Epithelial cell of proximal tubule (primary cell): Measurements from ENCODE around the gene ME1. TPM values are rescaled to one million over a fixed set of nuclear protein-coding genes. Genes with fewer than 3 reads are reported as not detected.

Source experiments
- DNase-seq: peaks from one replicate; pipeline ENCODE4 v3.0.0-alpha.2; 2011; ENCODE audit warnings: low read depth
- H3K4me3 ChIP-seq: 2 replicates; pipeline ENCODE4 v1.5.1; 2011; ENCODE audit warnings: low read depth, mild to moderate bottlenecking, low read length
- CTCF ChIP-seq: conservative IDR thresholded peaks from 2 replicates; pipeline ENCODE4 v1.5.1; 2012; ENCODE audit warnings: low read depth, mild to moderate bottlenecking, low read length
- total RNA-seq: library from RNA; depleted of rRNA; stranded (reverse); fragments of >200 nt; gene quantifications from 2 replicates; pipeline ENCODE4 v1.2.3, GENCODE V29; 2015

The ME1 gene
- total RNA-seq, 1 donor from 2014 or later = 13.3 TPM

GRCh38 chr6:83432636-83433035 is 1.8 kb upstream of the ME1 start:
- DNase-seq = no peak
- no peak overlapping the region for H3K4me3 ChIP-seq

GRCh38 chr6:83431545-83432155 is 799 bp upstream of the ME1 start:
- peak overlapping the region; percentile 91 for H3K4me3 ChIP-seq
- DNase-seq = no peak
- no peak for TF ChIP-seq CTCF

More at GRCh38 chr6:83432636-83433035, 1.8 kb upstream of the ME1 start:
- TF ChIP-seq CTCF = no peak

GRCh38 chr6:83429857-83430610 is 817 bp downstream of the ME1 start:
- DNase-seq = no peak
- peak overlapping the region; percentile 91 for H3K4me3 ChIP-seq
- TF ChIP-seq CTCF = no peak

GRCh38 chr6:83429269-83429668 is 1.6 kb downstream of the ME1 start:
- no peak overlapping the region for H3K4me3 ChIP-seq
- DNase-seq = no peak

GRCh38 chr6:83424392-83425018 is 6.3 kb downstream of the ME1 start:
- no peak for TF ChIP-seq CTCF
- no peak overlapping the region for H3K4me3 ChIP-seq
- DNase-seq = no peak

More at GRCh38 chr6:83429269-83429668, 1.6 kb downstream of the ME1 start:
- TF ChIP-seq CTCF = no peak

- TF ChIP-seq CTCF = peak; percentile 77
- no peak overlapping the region for H3K4me3 ChIP-seq
- DNase-seq = no peak
Observed at GRCh38 chr6:83417880-83418663, 12.8 kb downstream of the ME1 start.
